A549 (cell line): ENCODE data around the gene ICAM3.

ENCODE experiments used
- CBX2 ChIP-seq: fragments of 200-600 bp; sonication (generic); IDR thresholded peaks from 2 replicates; pipeline ENCODE4 v1.6.1; 2016; ENCODE audit warnings: low read depth, mild to moderate bottlenecking, borderline replicate concordance
- CHD2 ChIP-seq: fragments of 150-350 bp; IDR thresholded peaks from 2 replicates; pipeline ENCODE4 v1.6.1; 2014; ENCODE audit warnings: low read length; ENCODE audit not compliant: partially characterized antibody
- CTCF ChIP-seq: fragments of >200 bp; sonication (Bioruptor Twin); formaldehyde crosslinking; IDR thresholded peaks from 3 replicates; pipeline ENCODE4 v1.5.1; 2016
- EHMT2 ChIP-seq: fragments of 200-600 bp; sonication (generic); IDR thresholded peaks from 2 replicates; pipeline ENCODE4 v1.6.1; 2016; ENCODE audit warnings: antibody characterized with exemption, low read depth, mild to moderate bottlenecking, moderate library complexity
- EP300 ChIP-seq, 2 experiments: fragments of >200 bp; sonication (Bioruptor Twin); formaldehyde crosslinking; IDR thresholded peaks; 2 replicates in 1 of 2; 3 replicates in 1 of 2; pipeline ENCODE4 v1.6.1; 2016 to 2017
- HES2 ChIP-seq: fragments of >200 bp; sonication (Bioruptor Twin); formaldehyde crosslinking; IDR thresholded peaks from 2 replicates; pipeline ENCODE4 v1.6.1; 2016
- JUN ChIP-seq, 2 experiments: fragments of >200 bp; sonication (Bioruptor Twin); formaldehyde crosslinking; IDR thresholded peaks; 2 replicates in 1 of 2; 3 replicates in 1 of 2; pipeline ENCODE4 v1.6.1; 2016 to 2017
- MAFK ChIP-seq: fragments of 450-650 bp; IDR thresholded peaks from 2 replicates; pipeline ENCODE4 v1.6.1; 2014; ENCODE audit not compliant: partially characterized antibody
- POLR2A ChIP-seq: IDR thresholded peaks from 2 replicates; pipeline ENCODE4 v1.6.1; 2012; ENCODE audit warnings: mild to moderate bottlenecking, low read length
- RAD21 ChIP-seq, 2 experiments: fragments of >200 bp in 1 of 2; sonication (Bioruptor Twin) in 1 of 2; formaldehyde crosslinking in 1 of 2; IDR thresholded peaks in 1 of 2; conservative IDR thresholded peaks in 1 of 2; 2 replicates in 1 of 2; 3 replicates in 1 of 2; pipeline ENCODE4 v1.6.1; 2012 to 2018; ENCODE audit warnings: inconsistent platforms in 1 of 2
- REST ChIP-seq: fragments of 200-600 bp; sonication (generic); IDR thresholded peaks from 2 replicates; pipeline ENCODE4 v1.6.1; 2016; ENCODE audit warnings: antibody characterized with exemption, mild to moderate bottlenecking, moderate library complexity
- RFX5 ChIP-seq: fragments of 450-650 bp; IDR thresholded peaks from 2 replicates; pipeline ENCODE4 v1.7.1; 2014; ENCODE audit warnings: antibody characterized with exemption, mild to moderate bottlenecking, moderate library complexity
- ZFP36 ChIP-seq: fragments of 450-650 bp; IDR thresholded peaks from 2 replicates; pipeline ENCODE4 v1.6.1; 2014; ENCODE audit warnings: borderline replicate concordance; ENCODE audit not compliant: partially characterized antibody

- TF ChIP-seq MAFK (no peak), CTCF (no peak), EP300 (IDR thresholded peaks at IDR 0.05) (no peak), POLR2A (no peak), CBX2 (no peak), ZFP36 (no peak), EHMT2 (no peak), RAD21 (conservative IDR thresholded peaks at IDR 0.05 in 1 of 2, IDR thresholded peaks at IDR 0.05 in 1 of 2) (no peak), REST (no peak), RFX5 (no peak), CHD2 (no peak), JUN (IDR thresholded peaks at IDR 0.05) (no peak), HES2 (no peak)
These were observed 45.1 kb downstream of the ICAM3 start for GRCh38 chr19:10294368-10294697.
